ENCODE data around the gene INPP4A.

Gene INPP4A

GRCh38 chr2:98608962-98609604 is 164.4 kb downstream of the INPP4A start:
- peak overlapping the region; percentile 91 for H3K4me3 ChIP-seq (ENCODE audit: low read length)
- peak overlapping the region; percentile 91 for H3K9ac ChIP-seq (ENCODE audit: low read length)
- H3K79me2 ChIP-seq (ENCODE audit: low read length), result peaks cover 74% of the 10 kb centered on the region
- H3K27ac ChIP-seq (ENCODE audit: low read length), result peak overlapping the region; percentile 37
- TF ChIP-seq EZH2phosphoT487 (IDR thresholded peaks at IDR 0.05; ENCODE audit: low read depth) (no peak), CTCF (IDR thresholded peaks at IDR 0.05; ENCODE audit: low read depth, low read length) (no peak)
- H3K36me3 ChIP-seq (replicated peaks; ENCODE audit: low read depth, low read length), result peaks cover 27% of the 10 kb centered on the region
- peaks cover 26% of the 10 kb centered on the region for H4K20me1 ChIP-seq (ENCODE audit: insufficient read depth, low read length)
- peak overlapping the region; percentile 83; the same call in 1 of the 2 replicates for H2AFZ ChIP-seq (ENCODE audit: low read depth, low read length)
- H3K9me3 ChIP-seq (ENCODE audit: insufficient read depth, low read length), result no peaks in the 10 kb centered on the region
- peaks cover 34% of the 10 kb centered on the region for H3K4me1 ChIP-seq (ENCODE audit: low read length)
- no peaks in the 10 kb centered on the region for H3K27me3 ChIP-seq (ENCODE audit: low read depth, low read length)
- peak overlapping the region; percentile 91 for H3K4me2 ChIP-seq (ENCODE audit: low read length)

GRCh38 chr2:98614024-98614739 is 169.5 kb downstream of the INPP4A start:
- Histone ChIP-seq H3K4me3 (ENCODE audit: low read length) (no peak overlapping the region), H3K36me3 (replicated peaks; ENCODE audit: low read depth, low read length) (peaks cover 52% of the 10 kb centered on the region), H4K20me1 (ENCODE audit: insufficient read depth, low read length) (no peaks in the 10 kb centered on the region; the same call in 1 of the 2 replicates), H3K27ac (ENCODE audit: low read length) (no peak overlapping the region), H3K4me1 (ENCODE audit: low read length) (peaks cover 11% of the 10 kb centered on the region), H3K79me2 (ENCODE audit: low read length) (peaks cover 24% of the 10 kb centered on the region), H3K9ac (ENCODE audit: low read length) (no peak overlapping the region), H2AFZ (ENCODE audit: low read depth, low read length) (no peak overlapping the region), H3K4me2 (ENCODE audit: low read length) (no peak overlapping the region), H3K27me3 (ENCODE audit: low read depth, low read length) (no peaks in the 10 kb centered on the region), H3K9me3 (ENCODE audit: insufficient read depth, low read length) (no peaks in the 10 kb centered on the region)
- TF ChIP-seq EZH2phosphoT487 (IDR thresholded peaks at IDR 0.05; ENCODE audit: low read depth) (no peak), CTCF (IDR thresholded peaks at IDR 0.05; ENCODE audit: low read depth, low read length) (no peak)

GRCh38 chr2:98615481-98615880 is 170.8 kb downstream of the INPP4A start:
- Histone ChIP-seq H3K36me3 (replicated peaks; ENCODE audit: low read depth, low read length) (peaks cover 49% of the 10 kb centered on the region), H3K4me2 (ENCODE audit: low read length) (no peak overlapping the region), H3K4me1 (ENCODE audit: low read length) (no peaks in the 10 kb centered on the region), H3K9me3 (ENCODE audit: insufficient read depth, low read length) (no peaks in the 10 kb centered on the region), H4K20me1 (ENCODE audit: insufficient read depth, low read length) (no peaks in the 10 kb centered on the region; the same call in 1 of the 2 replicates), H3K27ac (ENCODE audit: low read length) (no peak overlapping the region), H2AFZ (ENCODE audit: low read depth, low read length) (no peak overlapping the region), H3K79me2 (ENCODE audit: low read length) (peaks cover 11% of the 10 kb centered on the region), H3K4me3 (ENCODE audit: low read length) (no peak overlapping the region), H3K9ac (ENCODE audit: low read length) (no peak overlapping the region), H3K27me3 (ENCODE audit: low read depth, low read length) (no peaks in the 10 kb centered on the region)
- no peak for TF ChIP-seq EZH2phosphoT487 (IDR thresholded peaks at IDR 0.05; ENCODE audit: low read depth)
- TF ChIP-seq CTCF (IDR thresholded peaks at IDR 0.05; ENCODE audit: low read depth, low read length), result no peak

- no peak for TF ChIP-seq CTCF (IDR thresholded peaks at IDR 0.05; ENCODE audit: low read depth, low read length)
- no peak for TF ChIP-seq EZH2phosphoT487 (IDR thresholded peaks at IDR 0.05; ENCODE audit: low read depth)
- Histone ChIP-seq H3K9me3 (ENCODE audit: insufficient read depth, low read length) (no peaks in the 10 kb centered on the region), H3K9ac (ENCODE audit: low read length) (no peak overlapping the region), H3K79me2 (ENCODE audit: low read length) (no peaks in the 10 kb centered on the region), H3K36me3 (replicated peaks; ENCODE audit: low read depth, low read length) (peaks cover 38% of the 10 kb centered on the region), H3K4me3 (ENCODE audit: low read length) (no peak overlapping the region), H3K27ac (ENCODE audit: low read length) (no peak overlapping the region), H3K4me1 (ENCODE audit: low read length) (no peaks in the 10 kb centered on the region), H3K4me2 (ENCODE audit: low read length) (no peak overlapping the region), H2AFZ (ENCODE audit: low read depth, low read length) (no peak overlapping the region), H3K27me3 (ENCODE audit: low read depth, low read length) (no peaks in the 10 kb centered on the region), H4K20me1 (ENCODE audit: insufficient read depth, low read length) (no peaks in the 10 kb centered on the region; the same call in 1 of the 2 replicates)
Measured at GRCh38 chr2:98617149-98617548, 172.5 kb downstream of the INPP4A start.

Data from OCI-LY3 (cell line).